Uterus (tissue), 4 donors: Measurements from ENCODE around the gene BAIAP2. TPM values are rescaled to one million over a fixed set of nuclear protein-coding genes. Genes with fewer than 3 reads are reported as not detected.

Experiments used
- DNase-seq, 2 donors: peaks; one replicate each; pipeline ENCODE4 v3.0.0-alpha.2; 2019 to 2020
- H3K27ac ChIP-seq, 2 donors: fragments of 200-600 bp; sonication (generic); 1 replicate in 1 of 2; 2 replicates in 1 of 2; pipeline ENCODE4 v1.5.1; 2016 to 2018
- H3K27me3 ChIP-seq, 2 donors: fragments of 200-600 bp; sonication (generic); one replicate each; pipeline ENCODE4 v1.5.1; 2018 to 2019; ENCODE audit warnings: control low read depth in 1 of 2
- H3K36me3 ChIP-seq, 2 donors: fragments of 200-600 bp; sonication (generic); one replicate each; pipeline ENCODE4 v1.5.1; 2019; ENCODE audit warnings: control low read depth in 1 of 2
- H3K4me1 ChIP-seq, 2 donors: fragments of 200-600 bp; sonication (generic); one replicate each; pipeline ENCODE4 v1.5.1; 2018 to 2019; ENCODE audit warnings: control low read depth in 1 of 2
- H3K4me3 ChIP-seq, 2 donors: fragments of 200-600 bp; sonication (generic); 1 replicate in 1 of 2; 2 replicates in 1 of 2; pipeline ENCODE4 v1.5.1; 2018 to 2019; ENCODE audit warnings: mild to moderate bottlenecking in 1 of 2
- H3K9me3 ChIP-seq, 2 donors: fragments of 200-600 bp; sonication (generic); one replicate each; pipeline ENCODE4 v1.5.1; 2019; ENCODE audit warnings: control low read depth in 1 of 2
- CTCF ChIP-seq, 4 experiments: fragments of 200-600 bp in 2 of 4; fragments of 450-650 bp in 2 of 4; sonication (generic) in 2 of 4; IDR thresholded peaks; one replicate each; pipeline ENCODE4 v1.5.1; 2016 to 2019; ENCODE audit warnings: antibody characterized with exemption in 4 of 4, mild to moderate bottlenecking in 2 of 4, moderate library complexity in 1 of 4
- POLR2A ChIP-seq, 2 donors: fragments of 450-650 bp; IDR thresholded peaks; one replicate each; pipeline ENCODE4 v1.6.1; 2016; ENCODE audit warnings: antibody characterized with exemption in 2 of 2, mild to moderate bottlenecking in 1 of 2, moderate library complexity in 1 of 2
- intact Hi-C: fragments of 100-400 bp; cut with DNase I; formaldehyde crosslinking; loops from one replicate; pipeline ENCODE4 v1.15.1; 2023; ENCODE audit warnings: low total_unique reads
- total RNA-seq, 4 donors: library from RNA; depleted of rRNA in 3 of 4; stranded (reverse); fragments of >200 nt in 3 of 4; gene quantifications; one replicate each; pipeline versions ENCODE4 v1.1.0 to v1.2.4, GENCODE V29; 2014 to 2023
- donor health status: DM: yes; HTN: yes; CAD: no.

Gene BAIAP2
- total RNA-seq, 4 donors from 2014 or later = 16.5 to 70.7 (median 45.8) TPM

GRCh38 chr17:80992948-80993624 lies 41.9 kb upstream of the BAIAP2 start:
- Histone ChIP-seq H3K36me3 (no peaks in the 10 kb centered on the region), H3K4me3 (peak overlapping the region in 1 of 2 donors; percentile 97), H3K27me3 (no peaks in the 10 kb centered on the region), H3K27ac (no peak overlapping the region), H3K4me1 (no peaks in the 10 kb centered on the region), H3K9me3 (no peaks in the 10 kb centered on the region)
- no peak for TF ChIP-seq CTCF (IDR thresholded peaks at IDR 0.05)
- TF ChIP-seq POLR2A (IDR thresholded peaks at IDR 0.05) = no peak
- intact Hi-C loops = no loop called here
- DNase-seq = no peak

GRCh38 chr17:80995131-80995530 lies 39.8 kb upstream of the BAIAP2 start:
- H3K9me3 ChIP-seq = no peaks in the 10 kb centered on the region
- H3K36me3 ChIP-seq = no peaks in the 10 kb centered on the region
- DNase-seq = no peak
- no peak overlapping the region for H3K4me3 ChIP-seq
- intact Hi-C loops = no loop called here
- no peaks in the 10 kb centered on the region for H3K4me1 ChIP-seq
- no peaks in the 10 kb centered on the region for H3K27me3 ChIP-seq
- no peak for TF ChIP-seq CTCF (IDR thresholded peaks at IDR 0.05)
- TF ChIP-seq POLR2A (IDR thresholded peaks at IDR 0.05) = no peak
- no peak overlapping the region for H3K27ac ChIP-seq

GRCh38 chr17:80996422-80997305 lies 38.3 kb upstream of the BAIAP2 start:
- H3K4me3 ChIP-seq = no peak overlapping the region
- H3K36me3 ChIP-seq = no peaks in the 10 kb centered on the region
- H3K9me3 ChIP-seq = no peaks in the 10 kb centered on the region
- H3K27me3 ChIP-seq = no peaks in the 10 kb centered on the region
- intact Hi-C loops = no loop called here
- TF ChIP-seq POLR2A (IDR thresholded peaks at IDR 0.05) (no peak), CTCF (IDR thresholded peaks at IDR 0.05) (no peak)
- no peaks in the 10 kb centered on the region for H3K4me1 ChIP-seq
- H3K27ac ChIP-seq = no peak overlapping the region
- no peak for DNase-seq

- Histone ChIP-seq H3K9me3 (no peaks in the 10 kb centered on the region), H3K4me1 (peaks cover 0 to 6% of the 10 kb centered on the region in 2 donors), H3K36me3 (no peaks in the 10 kb centered on the region), H3K27ac (no peak overlapping the region), H3K27me3 (no peaks in the 10 kb centered on the region), H3K4me3 (no peak overlapping the region)
- TF ChIP-seq CTCF (IDR thresholded peaks at IDR 0.05) (no peak), POLR2A (IDR thresholded peaks at IDR 0.05) (no peak)
- intact Hi-C loops = no loop called here
- no peak for DNase-seq
Measured at GRCh38 chr17:80997424-80998117, 37.4 kb upstream of the BAIAP2 start.
